NCI-H2227 (cell line): ENCODE results near the gene KLF16.
"Not testable (repeated sequence)": the region's sequence is repeated elsewhere in the genome, so short reads cannot be mapped to it uniquely, and the experiment has no call there.

Source experiments
- DNase-seq: peaks from one replicate; lab custom pipeline; 2025; ENCODE audit not compliant: unreplicated experiment; lab: John Stamatoyannopoulos, UW

The KLF16 gene

GRCh38 chr19:1884719-1885334 lies 21.4 kb upstream of the KLF16 start:
- no peak for DNase-seq

- no peak for DNase-seq
Observed at GRCh38 chr19:1884291-1884718, 20.9 kb upstream of the KLF16 start.

GRCh38 chr19:1883784-1884183 lies 20.4 kb upstream of the KLF16 start:
- no peak for DNase-seq

- DNase-seq: no peak
Observed at GRCh38 chr19:1882786-1883692, 19.7 kb upstream of the KLF16 start.

- no peak for DNase-seq
Observed at GRCh38 chr19:1882089-1882785, 18.9 kb upstream of the KLF16 start.

GRCh38 chr19:1881393-1882088 lies 18.2 kb upstream of the KLF16 start:
- DNase-seq: not testable (repeated sequence)

GRCh38 chr19:1880611-1881392 lies 17.4 kb upstream of the KLF16 start:
- DNase-seq: no peak

- not testable (repeated sequence) for DNase-seq
Observed at GRCh38 chr19:1879982-1880381, 16.6 kb upstream of the KLF16 start.

- DNase-seq: not testable (repeated sequence)
Observed at GRCh38 chr19:1878583-1878982, 15.2 kb upstream of the KLF16 start.

- DNase-seq: not testable (repeated sequence)
Observed at GRCh38 chr19:1877280-1877660, 13.9 kb upstream of the KLF16 start.

- not testable (repeated sequence) for DNase-seq
Observed at GRCh38 chr19:1876496-1877279, 13.3 kb upstream of the KLF16 start.

GRCh38 chr19:1875646-1876495 lies 12.5 kb upstream of the KLF16 start:
- peak; percentile 91 for DNase-seq

- DNase-seq: not testable (repeated sequence)
Observed at GRCh38 chr19:1875265-1875645, 11.9 kb upstream of the KLF16 start.

GRCh38 chr19:1874554-1875185 lies 11.3 kb upstream of the KLF16 start:
- DNase-seq: no peak

- no peak for DNase-seq
Observed at GRCh38 chr19:1873524-1874473, 10.4 kb upstream of the KLF16 start.

GRCh38 chr19:1872807-1873523 lies 9.6 kb upstream of the KLF16 start:
- no peak for DNase-seq
